Thoracic aorta (tissue), 2 donors: ENCODE results near the gene DCTN3. TPM values are rescaled to one million over a fixed set of nuclear protein-coding genes. Genes with fewer than 3 reads are reported as not detected.

ENCODE experiments used
- ATAC-seq: fragments of 150-250 bp; one replicate; pipeline ENCODE4 v1.8.0; 2017; ENCODE audit warnings: low read depth; ENCODE audit not compliant: insufficient number of reproducible peaks, low FRiP score
- DNase-seq: peaks from one replicate; pipeline ENCODE4 v3.0.0-alpha.2; 2020; ENCODE audit warnings: low spot score
- H3K27ac ChIP-seq, 2 donors: fragments of 200-600 bp; sonication (generic); 1 replicate in 1 of 2; 2 replicates in 1 of 2; pipeline ENCODE4 v1.5.1; 2016; ENCODE audit warnings: mild to moderate bottlenecking in 2 of 2, moderate library complexity in 2 of 2
- H3K27me3 ChIP-seq: fragments of 200-600 bp; sonication (generic); replicated peaks from 2 replicates; pipeline ENCODE4 v1.6.0; 2016; ENCODE audit warnings: mild to moderate bottlenecking; ENCODE audit not compliant: insufficient read depth
- H3K36me3 ChIP-seq: fragments of 200-600 bp; sonication (generic); one replicate; pipeline ENCODE4 v1.5.1; 2016
- H3K4me1 ChIP-seq, 2 donors: fragments of 200-600 bp; sonication (generic); 1 replicate in 1 of 2; 2 replicates in 1 of 2; pipeline versions ENCODE4 v1.5.1 to v1.6.0; 2016; ENCODE audit warnings: low read depth in 2 of 2, mild to moderate bottlenecking in 1 of 2; ENCODE audit not compliant: control insufficient read depth in 1 of 2
- H3K4me3 ChIP-seq: fragments of 200-600 bp; sonication (generic); 2 replicates; pipeline ENCODE4 v1.5.1; 2016; ENCODE audit warnings: mild to moderate bottlenecking
- H3K9me3 ChIP-seq: fragments of 200-600 bp; sonication (generic); 2 replicates; pipeline ENCODE4 v1.5.1; 2016
- CTCF ChIP-seq: fragments of 200-600 bp; sonication (generic); IDR thresholded peaks from one replicate; pipeline ENCODE4 v1.5.1; 2019; ENCODE audit warnings: antibody characterized with exemption
- total RNA-seq, 2 donors: library from RNA; depleted of rRNA; stranded (reverse); fragments of >200 nt; gene quantifications; one replicate each; pipeline versions ENCODE4 v1.1.0 to v1.2.3, GENCODE V29; 2016

DCTN3 gene
- total RNA-seq, 2 donors from 2014 or later: 48.1 to 70.4 TPM

DNA sequence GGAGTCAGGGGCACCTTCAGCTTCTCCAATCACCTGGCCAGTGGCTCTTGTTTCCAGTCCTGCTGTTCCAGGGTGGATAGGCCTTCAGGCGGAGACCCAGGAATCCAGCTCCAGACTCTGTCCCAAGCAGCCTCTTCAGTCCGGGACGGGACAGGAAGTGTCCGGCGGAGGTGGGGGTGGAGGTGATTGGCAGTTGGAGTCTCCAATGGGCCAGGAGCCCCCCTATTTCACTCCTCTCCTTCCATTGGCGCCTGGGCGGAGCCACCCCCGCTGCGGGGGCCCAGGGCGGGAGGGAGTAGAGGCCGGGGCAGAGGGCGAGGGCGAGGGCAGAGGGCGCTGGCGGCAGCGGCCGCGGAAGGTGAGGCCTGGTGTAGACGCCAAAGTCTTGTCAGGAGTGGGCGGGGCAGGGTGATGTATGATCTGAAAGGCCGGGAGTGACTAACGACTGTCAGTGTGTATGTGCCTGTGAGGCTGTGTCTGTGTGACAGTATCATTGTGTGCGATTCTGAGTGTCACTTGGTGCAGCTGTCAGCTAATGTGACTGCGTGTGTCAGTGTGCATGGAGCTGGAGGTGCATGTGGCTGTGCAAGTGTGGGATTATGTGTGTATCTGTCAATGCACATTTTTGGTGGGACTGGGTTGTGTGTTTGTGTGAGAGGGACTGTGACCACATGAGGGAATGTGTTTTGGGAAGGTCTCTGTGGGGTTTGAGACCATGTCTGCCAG is 31.7 kb upstream of the DCTN3 start, which contains the start of gene IL11RA:
IL11RA (plus strand) TSS at position 310 of the 726 bp plus-strand sequence. CDS start 3,033 bp downstream, outside the sequence.
- ATAC-seq (peak; percentile 42), DNase-seq (peak; percentile 50)
- Histone ChIP-seq H3K27ac (peak within 1 kb of the TSS; percentile 85 to 92), H3K36me3 (peaks cover 18% of the 10 kb centered on the region), H3K27me3 (no peaks in the 10 kb centered on the region), H3K4me1 (peaks cover 41 to 76% of the 10 kb centered on the region in 2 donors), H3K9me3 (no peaks in the 10 kb centered on the region), H3K4me3 (peak within 1 kb of the TSS; percentile 67)
- no peak for TF ChIP-seq CTCF

GRCh38 chr9:34651321-34651720 is 31.0 kb upstream of the DCTN3 start:
- Histone ChIP-seq H3K27ac (peak overlapping the region; percentile 85 to 92), H3K4me3 (peak overlapping the region; percentile 67), H3K9me3 (no peaks in the 10 kb centered on the region), H3K36me3 (peaks cover 16% of the 10 kb centered on the region), H3K27me3 (no peaks in the 10 kb centered on the region), H3K4me1 (peaks cover 41 to 76% of the 10 kb centered on the region in 2 donors)
- ATAC-seq (no peak), DNase-seq (no peak)
- no peak for TF ChIP-seq CTCF

DNA sequence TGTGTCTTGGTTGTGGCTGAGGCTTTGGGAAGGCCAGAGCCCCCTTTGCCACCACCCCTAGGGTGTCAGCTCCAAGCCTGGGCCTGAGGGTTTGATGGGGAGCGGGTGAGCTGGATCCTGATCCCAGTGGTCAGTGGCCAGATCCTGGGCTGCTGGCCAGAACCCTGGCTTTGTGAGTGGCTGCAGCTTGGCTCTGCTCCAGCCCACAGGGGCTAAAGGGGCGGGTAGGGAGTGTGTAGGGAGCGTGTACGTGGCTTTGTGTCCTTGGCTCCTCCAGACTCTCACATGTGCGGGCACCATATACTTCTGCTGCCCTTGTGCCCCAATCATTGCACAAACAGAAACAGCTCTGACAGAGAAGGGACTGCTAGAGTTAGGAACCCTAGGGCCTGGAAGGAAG is 30.5 kb upstream of the DCTN3 start:
- H3K36me3 ChIP-seq: peaks cover 16% of the 10 kb centered on the region
- ATAC-seq (no peak), DNase-seq (no peak)
- H3K4me1 ChIP-seq: peaks cover 45 to 77% of the 10 kb centered on the region in 2 donors
- TF ChIP-seq CTCF: no peak
- H3K27me3 ChIP-seq: no peaks in the 10 kb centered on the region
- no peaks in the 10 kb centered on the region for H3K9me3 ChIP-seq
- peak overlapping the region; percentile 85 to 92 for H3K27ac ChIP-seq
- H3K4me3 ChIP-seq: no peak overlapping the region

- Histone ChIP-seq H3K27me3 (no peaks in the 10 kb centered on the region), H3K27ac (no peak overlapping the region), H3K36me3 (peaks cover 16% of the 10 kb centered on the region), H3K4me3 (no peak overlapping the region), H3K4me1 (peaks cover 29 to 56% of the 10 kb centered on the region in 2 donors), H3K9me3 (no peaks in the 10 kb centered on the region)
- no peak for TF ChIP-seq CTCF
- no peak for ATAC-seq
- no peak for DNase-seq
These were observed 28.4 kb upstream of the DCTN3 start for GRCh38 chr9:34648673-34649072.

- H3K4me1 ChIP-seq: peaks cover 19 to 45% of the 10 kb centered on the region in 2 donors
- no peak for ATAC-seq
- DNase-seq: no peak
- TF ChIP-seq CTCF: no peak
- H3K27me3 ChIP-seq: no peaks in the 10 kb centered on the region
- peak overlapping the region; percentile 79 to 80 for H3K27ac ChIP-seq
- H3K36me3 ChIP-seq: peaks cover 16% of the 10 kb centered on the region
- no peaks in the 10 kb centered on the region for H3K9me3 ChIP-seq
- peak overlapping the region; percentile 79 for H3K4me3 ChIP-seq
These were observed 27.4 kb upstream of the DCTN3 start for GRCh38 chr9:34647651-34648050.
